HG03060 (cell line): ENCODE results near the gene PPP1R12C.
A peak's percentile ranks its signal among the peaks of the same experiment; 100 is the strongest.

Experiments used
- ATAC-seq: cut with Tn5 transposase; IDR thresholded peaks from one replicate; pipeline ENCODE4 v1.9.1; 2021; ENCODE audit warnings: low read depth, moderate number of reproducible peaks; ENCODE audit not compliant: unreplicated experiment

Gene PPP1R12C

DNA sequence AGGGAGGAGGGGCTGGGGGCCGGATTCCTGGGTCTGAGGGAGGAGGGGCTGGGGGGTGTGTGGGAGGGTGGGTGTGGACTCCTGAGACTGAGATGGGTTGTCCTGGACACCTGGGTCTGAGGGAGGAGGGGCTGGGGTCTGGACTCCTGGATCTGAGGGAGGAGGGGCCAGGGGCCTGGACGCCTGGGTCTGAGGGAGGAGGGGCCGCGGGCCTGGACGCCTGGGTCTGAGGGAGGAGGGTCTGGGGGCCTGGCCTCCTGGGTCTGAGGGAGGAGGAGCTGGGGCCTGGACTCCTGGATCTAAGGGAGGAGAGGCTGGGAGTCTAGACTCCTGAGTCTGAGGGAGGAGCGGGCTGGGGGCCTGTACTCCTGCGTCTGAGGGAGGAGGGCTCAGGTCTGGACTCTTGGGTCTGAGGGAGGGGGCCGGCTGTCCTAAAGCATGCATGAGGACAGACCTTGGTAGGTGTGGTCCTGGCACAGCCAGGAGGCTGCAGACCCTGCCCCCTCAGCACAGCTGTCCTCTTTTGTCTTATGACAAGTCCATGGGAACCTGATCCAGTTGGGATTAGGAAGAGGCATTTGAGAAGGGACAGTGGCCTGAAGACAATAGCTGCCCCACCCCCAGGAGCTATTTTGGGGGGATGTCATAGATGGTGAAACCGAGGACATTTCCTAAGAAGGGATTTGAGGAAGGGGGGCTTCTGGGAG lies 30.3 kb upstream of the PPP1R12C start:
- no peak for ATAC-seq

DNA sequence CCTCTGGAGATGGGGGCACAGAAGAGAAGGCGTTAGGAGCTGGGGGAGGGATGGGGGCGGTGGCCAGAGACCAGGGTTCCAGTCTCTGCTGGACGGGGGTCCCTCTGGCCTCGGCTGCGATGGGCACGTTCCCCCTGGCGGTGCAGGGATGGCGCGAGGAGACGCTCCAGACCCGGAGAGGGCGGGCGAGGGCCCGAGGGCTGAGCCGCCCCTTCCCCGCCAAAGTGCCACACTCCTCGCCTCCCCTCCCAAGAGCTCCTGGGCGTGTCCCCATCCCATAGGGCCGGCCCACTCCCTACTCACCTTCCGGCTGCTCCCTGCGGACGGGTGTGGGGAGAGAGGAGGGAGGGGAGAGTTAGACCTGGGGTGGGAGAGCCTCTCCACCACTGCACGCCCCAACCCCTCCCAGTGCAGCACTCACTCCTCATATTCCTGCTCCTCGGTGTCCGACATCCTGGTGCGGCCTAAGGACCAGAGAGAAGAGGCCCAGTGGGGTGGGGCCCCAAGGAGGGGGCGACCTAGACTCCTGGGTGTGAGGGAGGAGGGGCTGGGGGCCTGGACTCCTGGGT lies 29.4 kb upstream of the PPP1R12C start:
- no peak for ATAC-seq

DNA sequence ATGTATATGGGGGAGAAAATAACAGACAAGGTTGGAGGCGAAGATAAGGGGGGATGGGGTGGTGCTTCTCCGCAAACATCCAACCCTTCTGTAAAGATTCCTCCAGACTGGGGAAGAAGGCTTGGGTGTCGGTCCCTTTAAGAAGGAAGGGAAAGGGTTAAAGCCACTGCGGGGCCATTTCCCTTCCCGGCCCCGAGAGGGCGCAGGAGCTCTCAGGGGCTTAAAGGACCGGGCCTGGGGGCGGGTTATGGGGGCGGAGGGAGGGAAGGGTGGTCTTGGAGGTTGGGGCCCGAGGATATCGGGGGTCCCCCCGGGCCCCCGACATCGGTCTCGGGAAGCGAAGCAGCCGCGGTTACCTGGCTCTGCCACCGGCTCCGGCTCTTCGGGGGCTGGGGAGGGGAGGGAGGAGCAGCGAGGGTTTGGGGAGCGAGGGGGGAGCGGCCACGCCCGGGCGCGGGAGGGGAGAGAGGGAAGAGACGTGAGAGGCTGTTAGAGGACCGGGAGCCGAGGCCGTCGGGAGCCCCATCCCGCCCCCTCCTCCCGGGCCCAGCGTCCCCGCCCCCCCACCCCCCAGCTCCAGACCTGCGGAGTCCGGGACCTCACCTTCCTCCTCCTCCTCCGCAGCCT lies 28.8 kb upstream of the PPP1R12C start:
- no peak for ATAC-seq

DNA sequence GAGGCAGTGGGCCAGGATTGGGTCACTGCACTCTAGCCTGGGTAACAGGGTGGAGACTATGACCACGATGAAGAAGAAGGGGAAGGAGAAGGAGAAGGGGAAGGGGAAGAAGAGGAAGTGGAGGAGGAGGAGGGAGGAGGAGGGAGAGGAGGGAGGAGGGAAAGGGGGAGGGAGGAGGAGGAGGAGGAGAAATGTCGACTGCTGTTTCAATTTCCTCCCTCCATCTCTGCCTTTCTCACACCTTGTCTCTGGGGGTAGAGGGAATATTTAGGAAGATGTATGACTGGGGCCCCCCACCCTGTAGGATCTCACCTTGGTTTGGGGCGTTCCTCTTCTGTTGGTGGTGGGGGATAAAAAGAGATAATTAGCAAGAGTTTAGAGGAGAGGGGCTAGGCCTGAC lies 27.8 kb upstream of the PPP1R12C start:
- no peak for ATAC-seq

DNA sequence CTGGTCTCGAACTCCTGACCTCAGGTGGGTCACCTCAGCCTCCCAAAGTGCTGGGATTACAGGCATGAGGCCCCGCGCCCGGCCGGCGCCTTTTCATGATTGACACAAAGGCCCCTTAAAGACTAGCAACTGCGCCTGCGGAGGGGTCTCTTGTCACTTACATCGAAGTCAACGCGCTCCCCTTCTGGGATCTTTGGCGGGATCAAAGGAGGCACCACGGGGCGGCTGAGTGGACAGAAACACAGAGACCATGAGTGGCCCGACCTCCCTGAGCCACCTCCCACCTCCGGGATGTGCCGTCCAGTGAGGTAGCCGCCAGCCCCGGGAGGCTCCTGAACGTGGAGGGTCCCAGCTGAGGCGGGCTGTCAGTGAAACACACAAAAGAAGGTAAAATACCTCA lies 24.3 kb upstream of the PPP1R12C start:
- ATAC-seq, result no peak

DNA sequence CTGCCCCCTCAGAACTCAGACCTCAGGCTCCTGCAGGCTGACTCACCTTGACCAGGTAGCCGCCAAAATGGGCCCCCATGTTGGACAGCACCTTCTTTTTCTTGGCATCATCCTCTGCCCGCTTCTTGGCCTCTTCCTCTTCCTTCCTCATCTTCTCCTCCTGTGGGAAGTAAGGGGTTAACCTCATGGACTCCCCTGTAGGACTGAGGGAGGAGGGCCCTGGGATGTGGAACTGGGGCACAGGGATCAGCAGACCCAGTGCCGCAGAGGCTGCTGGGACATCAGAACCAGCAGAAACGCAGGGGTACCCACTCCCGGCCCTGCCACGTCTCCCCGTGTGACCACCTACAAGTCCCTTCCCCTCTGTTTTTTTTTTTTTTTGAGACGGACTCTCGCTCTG lies 20.5 kb upstream of the PPP1R12C start:
- no peak for ATAC-seq

DNA sequence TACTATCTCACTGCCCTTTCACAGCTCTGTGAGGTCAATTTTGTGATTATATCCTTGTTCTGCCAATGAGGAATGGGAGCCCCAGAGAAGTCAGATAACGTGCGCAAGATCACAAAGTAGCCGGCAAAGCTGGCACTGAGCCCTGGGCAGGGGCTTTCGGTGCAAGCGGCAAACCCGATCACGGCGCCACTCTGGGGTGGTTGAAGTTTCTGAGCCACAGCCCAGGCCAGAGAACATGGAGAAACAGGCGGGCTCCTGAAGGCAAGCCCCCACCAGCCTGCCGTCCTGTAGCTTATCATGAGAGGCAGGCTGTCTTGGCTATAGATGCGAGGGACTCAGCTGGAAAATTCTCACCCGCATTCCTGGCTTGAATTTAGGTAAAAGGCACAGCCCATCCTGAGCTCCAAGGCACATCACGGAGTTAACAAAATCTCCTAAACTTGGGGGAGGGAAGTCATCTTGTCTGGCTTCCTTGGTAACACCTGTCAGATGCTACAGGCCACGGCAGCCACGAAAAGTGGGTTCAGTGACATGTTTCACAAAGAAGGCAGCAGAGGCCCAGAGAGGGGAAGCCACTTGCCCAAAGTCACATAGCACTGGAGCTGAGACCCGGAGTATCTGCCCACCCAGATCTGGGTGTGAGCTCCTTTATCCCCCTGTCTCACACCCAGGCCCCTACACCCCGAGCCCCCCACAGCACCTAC lies 19.1 kb upstream of the PPP1R12C start:
- ATAC-seq, result no peak

DNA sequence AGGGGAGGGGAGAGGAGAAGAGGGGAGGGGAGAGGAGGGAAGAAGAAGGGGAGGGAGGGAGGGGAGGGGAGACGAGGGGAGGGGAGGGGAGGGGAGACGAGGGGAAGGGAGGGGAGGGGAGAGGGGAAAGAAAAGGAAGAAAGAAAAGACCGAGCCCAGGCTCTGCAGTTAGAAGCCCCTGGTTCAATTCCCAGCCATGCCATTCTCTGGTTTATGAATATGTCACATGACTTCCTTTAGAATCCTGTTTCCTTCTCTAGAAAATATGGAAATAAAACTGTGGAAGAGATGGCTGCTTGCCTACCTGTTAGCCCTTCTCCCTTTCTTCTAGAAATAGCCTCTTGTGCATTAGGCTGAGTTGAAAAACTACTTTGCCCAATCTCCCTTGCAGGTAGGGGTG lies 17.3 kb upstream of the PPP1R12C start:
- ATAC-seq, result no peak

DNA sequence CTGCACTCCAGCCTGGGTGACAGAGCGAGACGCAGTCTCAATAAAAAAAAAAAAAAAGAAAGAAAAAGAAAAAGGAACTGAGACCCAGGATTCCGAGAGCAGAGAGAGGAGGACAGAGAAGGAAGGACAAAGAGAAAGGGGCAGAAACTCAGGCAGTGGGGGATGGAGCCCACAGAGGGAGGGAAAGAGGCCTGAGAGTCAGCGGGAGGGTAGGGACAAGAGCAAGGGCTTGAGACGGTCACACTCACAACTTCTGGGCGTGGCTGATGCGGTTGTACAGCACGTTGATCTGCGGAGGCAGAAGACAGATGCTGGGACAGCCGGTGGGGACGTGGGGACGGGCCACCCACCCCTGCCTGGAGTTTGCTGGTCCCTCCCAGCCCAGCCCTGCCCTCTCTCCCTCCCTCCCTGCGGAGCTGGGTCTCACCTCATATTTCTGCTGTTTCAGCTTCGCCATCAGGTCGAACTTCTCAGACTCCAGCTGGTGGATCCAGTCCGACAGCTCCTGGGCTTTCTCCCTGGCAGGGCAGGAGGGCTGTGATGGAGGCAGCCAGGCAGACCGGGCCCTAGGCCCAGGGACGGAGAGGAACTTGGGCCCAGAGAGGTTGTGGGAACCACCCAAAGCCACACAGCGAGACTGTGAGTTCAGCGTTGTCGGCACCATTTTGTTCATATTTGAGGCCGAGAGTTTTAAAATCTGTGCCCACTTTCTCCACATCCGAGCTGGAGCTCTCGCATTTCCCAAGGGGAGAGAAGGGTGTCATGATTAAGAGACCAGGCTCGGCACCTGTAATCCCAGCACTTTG lies 16.4 kb upstream of the PPP1R12C start:
- no peak for ATAC-seq

DNA sequence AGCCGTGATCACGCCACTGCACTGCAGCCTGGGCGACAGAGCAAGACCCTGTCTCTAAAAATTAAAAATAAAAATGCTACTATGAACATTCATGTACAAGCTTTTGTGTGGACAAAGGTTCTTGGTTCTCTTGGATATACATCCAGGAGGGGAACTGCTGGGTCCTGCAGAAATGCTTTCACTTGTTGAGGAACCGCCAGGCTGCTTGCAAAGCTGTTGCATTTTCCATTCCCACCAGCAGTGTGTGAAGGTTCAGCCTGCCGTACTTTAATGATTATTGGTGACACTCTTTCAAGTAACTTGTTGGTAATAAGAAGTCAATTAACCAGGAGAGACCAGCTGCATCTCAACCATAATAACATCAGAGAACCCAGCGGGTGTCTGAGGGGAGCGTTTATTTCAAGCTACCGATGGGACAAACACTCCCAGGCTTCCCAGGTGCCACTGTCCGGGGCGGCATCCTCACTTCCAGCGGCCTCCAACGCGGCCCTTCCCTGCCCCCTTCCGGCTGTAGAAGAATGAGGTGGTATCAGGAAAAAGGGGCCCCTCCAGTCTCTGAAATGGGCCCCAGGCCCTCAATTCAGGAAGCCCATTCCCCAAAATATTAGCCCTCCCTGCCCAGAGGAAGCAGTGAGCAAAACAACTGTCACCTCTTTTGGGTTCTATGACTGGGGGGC lies 15.2 kb upstream of the PPP1R12C start:
- no peak for ATAC-seq

DNA sequence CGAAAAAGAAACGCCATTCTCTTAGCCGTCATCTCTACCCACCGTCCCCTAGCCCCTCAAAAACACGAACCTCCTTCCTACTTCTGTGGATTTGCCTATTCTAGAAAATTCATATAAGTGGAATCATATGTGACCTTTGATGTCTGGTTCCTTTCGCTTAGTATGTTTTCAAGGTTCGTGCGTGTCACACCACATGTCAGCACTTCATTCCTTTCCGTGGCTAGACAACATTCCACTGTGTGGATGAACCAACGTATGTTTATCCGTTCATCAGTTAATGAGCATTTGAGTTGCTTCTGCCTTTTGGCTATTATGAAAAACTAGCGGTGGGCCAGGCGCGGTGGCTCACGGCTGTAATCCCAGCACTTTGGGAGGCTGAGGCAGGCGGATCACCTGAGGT lies 14.0 kb upstream of the PPP1R12C start:
- no peak for ATAC-seq

DNA sequence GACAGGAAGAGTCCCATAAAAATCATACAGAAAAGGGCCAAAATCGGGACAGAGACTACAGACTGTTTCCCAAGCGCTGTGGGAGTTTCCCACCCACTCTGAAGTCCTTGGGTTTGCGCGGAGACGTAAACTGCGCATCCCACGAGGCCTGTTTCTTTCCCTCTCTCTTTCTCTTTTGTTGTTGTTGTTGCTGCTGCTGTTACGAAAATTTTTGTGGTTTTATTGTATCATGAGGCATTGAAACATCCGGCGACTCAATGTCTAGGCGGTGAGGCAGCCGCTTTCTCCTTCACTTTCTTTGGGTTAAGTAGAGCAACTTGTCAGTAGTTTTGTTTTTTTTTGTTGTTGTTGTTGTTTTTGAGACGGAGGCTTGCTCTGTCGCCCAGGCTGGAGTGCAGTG lies 1.6 kb upstream of the PPP1R12C start:
- ATAC-seq, result no peak

DNA sequence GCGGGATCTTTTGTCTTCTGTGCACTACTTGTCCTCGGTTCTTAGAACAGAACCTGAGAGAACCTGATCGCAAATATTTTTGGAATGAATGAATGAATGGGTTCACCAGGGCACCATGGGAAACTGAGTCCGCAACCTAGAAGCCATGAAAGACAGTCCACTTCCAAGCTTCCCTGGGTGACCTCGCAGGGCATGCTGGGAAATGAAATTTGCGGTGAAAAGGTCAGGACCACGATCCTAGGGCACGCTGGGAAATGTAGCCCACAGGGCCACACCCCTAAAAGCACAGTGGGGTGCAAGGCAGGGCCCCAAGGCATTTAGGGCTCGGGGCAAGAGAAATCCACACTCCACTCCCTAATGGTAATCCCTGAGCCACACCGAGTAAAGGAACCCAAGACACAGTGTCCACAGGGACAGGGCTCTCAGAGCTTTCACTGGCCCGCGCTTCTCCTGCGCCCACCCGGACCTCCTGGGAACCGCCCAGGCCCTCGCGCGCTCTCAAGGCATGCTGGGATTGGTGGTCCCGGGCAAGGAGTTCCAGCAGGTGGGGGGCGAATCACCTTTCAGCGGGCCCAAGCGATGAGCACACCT lies 1.1 kb upstream of the PPP1R12C start:
- ATAC-seq, result no peak

DNA sequence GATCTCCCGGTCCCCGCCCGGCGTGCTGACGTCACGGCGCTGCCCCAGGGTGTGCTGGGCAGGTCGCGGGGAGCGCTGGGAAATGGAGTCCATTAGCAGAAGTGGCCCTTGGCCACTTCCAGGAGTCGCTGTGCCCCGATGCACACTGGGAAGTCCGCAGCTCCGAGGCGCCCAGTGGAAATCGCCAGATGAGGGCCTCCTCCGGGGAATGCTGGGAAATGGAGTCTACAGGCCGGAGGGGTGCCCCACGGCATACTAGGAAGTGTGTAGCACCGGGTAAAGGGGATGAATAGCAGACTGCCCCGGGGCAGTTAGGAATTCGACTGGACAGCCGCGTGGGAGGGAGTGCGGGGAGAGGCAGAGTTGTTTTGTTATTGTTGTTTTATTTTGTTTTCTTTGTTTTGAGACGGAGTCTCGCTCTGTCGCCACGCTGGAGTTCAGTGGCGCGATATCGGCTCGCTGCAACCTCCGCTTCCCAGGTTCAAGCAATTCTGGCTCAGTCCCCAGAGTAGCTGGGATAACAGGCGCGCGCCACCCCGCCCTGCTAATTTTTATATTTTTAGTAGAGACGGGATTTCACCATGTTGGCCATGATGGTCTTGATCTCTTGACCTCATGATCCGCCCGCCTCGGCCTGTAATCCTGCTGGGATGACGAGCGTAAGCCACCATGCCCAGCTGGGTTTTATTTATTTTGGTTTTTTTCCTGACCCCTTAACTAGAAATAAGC lies 390 bp upstream of the PPP1R12C start:
- ATAC-seq, result peak; percentile 75

DNA sequence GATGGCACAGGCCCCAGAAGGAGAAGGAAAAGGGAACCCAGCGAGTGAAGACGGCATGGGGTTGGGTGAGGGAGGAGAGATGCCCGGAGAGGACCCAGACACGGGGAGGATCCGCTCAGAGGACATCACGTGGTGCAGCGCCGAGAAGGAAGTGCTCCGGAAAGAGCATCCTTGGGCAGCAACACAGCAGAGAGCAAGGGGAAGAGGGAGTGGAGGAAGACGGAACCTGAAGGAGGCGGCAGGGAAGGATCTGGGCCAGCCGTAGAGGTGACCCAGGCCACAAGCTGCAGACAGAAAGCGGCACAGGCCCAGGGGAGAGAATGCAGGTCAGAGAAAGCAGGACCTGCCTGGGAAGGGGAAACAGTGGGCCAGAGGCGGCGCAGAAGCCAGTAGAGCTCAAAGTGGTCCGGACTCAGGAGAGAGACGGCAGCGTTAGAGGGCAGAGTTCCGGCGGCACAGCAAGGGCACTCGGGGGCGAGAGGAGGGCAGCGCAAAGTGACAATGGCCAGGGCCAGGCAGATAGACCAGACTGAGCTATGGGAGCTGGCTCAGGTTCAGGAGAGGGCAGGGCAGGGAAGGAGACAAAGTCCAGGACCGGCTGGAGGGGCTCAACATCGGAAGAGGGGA lies 1.1 kb downstream of the PPP1R12C start:
- no peak for ATAC-seq

DNA sequence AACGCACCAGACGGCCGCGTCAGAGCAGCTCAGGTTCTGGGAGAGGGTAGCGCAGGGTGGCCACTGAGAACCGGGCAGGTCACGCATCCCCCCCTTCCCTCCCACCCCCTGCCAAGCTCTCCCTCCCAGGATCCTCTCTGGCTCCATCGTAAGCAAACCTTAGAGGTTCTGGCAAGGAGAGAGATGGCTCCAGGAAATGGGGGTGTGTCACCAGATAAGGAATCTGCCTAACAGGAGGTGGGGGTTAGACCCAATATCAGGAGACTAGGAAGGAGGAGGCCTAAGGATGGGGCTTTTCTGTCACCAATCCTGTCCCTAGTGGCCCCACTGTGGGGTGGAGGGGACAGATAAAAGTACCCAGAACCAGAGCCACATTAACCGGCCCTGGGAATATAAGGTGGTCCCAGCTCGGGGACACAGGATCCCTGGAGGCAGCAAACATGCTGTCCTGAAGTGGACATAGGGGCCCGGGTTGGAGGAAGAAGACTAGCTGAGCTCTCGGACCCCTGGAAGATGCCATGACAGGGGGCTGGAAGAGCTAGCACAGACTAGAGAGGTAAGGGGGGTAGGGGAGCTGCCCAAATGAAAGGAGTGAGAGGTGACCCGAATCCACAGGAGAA lies 1.9 kb downstream of the PPP1R12C start:
- no peak for ATAC-seq

DNA sequence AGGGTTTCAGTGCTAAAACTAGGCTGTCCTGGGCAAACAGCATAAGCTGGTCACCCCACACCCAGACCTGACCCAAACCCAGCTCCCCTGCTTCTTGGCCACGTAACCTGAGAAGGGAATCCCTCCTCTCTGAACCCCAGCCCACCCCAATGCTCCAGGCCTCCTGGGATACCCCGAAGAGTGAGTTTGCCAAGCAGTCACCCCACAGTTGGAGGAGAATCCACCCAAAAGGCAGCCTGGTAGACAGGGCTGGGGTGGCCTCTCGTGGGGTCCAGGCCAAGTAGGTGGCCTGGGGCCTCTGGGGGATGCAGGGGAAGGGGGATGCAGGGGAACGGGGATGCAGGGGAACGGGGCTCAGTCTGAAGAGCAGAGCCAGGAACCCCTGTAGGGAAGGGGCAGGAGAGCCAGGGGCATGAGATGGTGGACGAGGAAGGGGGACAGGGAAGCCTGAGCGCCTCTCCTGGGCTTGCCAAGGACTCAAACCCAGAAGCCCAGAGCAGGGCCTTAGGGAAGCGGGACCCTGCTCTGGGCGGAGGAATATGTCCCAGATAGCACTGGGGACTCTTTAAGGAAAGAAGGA lies 2.8 kb downstream of the PPP1R12C start:
- ATAC-seq, result no peak

DNA sequence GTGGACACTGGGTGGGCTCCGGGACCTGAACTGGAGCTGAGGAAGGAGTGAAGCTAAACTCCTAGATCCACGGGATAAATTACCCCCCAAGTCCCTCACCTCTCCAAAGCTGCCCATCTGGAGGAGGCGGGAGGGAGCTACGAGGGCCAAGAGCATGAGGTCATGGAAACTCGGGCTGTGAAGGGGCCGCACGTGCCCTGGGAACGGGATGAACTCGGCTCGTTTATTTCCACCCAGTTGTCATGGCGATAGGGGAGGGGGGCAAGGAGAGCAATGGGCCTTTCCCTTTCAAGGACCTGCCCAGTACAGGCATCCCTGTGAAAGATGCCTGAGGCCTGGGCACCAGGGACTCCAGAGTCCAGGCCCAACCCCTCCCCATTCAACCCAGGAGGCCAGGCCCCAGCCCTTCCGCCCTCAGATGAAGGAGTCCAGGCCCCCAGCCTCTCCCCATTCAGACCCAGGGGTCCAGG lies 3.8 kb downstream of the PPP1R12C start:
- no peak for ATAC-seq
